Vagina (tissue), 2 donors: ENCODE results near the gene GABRG1.

Experiments used
- POLR2AphosphoS5 ChIP-seq, 2 donors: sonication (generic); formaldehyde crosslinking; IDR thresholded peaks; one replicate each; pipeline ENCODE4 v1.9.0; 2017; ENCODE audit warnings: antibody characterized with exemption in 2 of 2, mild to moderate bottlenecking in 2 of 2, low read depth in 1 of 2; ENCODE audit not compliant: insufficient read depth in 1 of 2
- TF ChIP-seq, protein P1 (sequence below), 3 experiments: fragments of 450-650 bp in 2 of 3; fragments of 200-600 bp in 1 of 3; sonication (generic) in 1 of 3; IDR thresholded peaks; one replicate each; pipeline ENCODE4 v1.5.1; 2017 to 2019; ENCODE audit warnings: antibody characterized with exemption in 3 of 3, mild to moderate bottlenecking in 2 of 3, moderate library complexity in 2 of 3

DNA sequence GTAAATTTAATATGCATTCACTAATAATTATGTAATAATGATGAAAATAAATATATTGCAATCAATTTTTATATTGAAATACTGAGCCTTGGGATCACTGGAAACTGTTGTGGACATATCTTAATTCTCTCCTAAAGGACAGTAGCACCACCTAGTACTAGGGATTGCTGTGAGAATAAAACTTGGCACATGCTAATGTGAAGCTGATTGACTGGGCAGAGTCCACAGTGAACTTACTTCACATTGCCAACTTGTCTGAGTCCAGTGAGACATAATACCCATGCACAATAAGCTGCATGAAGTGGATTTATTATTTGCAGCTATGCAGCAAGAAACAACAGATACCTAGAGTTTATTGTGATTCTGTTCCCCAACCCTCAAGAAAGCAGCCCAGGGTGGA lies 131.1 kb downstream of the GABRG1 start:
- no peak for TF ChIP-seq POLR2AphosphoS5 (IDR thresholded peaks at IDR 0.05; ENCODE audit: insufficient read depth in 1 of 2, low read depth in 1 of 2)
- TF ChIP-seq, protein P1, sequence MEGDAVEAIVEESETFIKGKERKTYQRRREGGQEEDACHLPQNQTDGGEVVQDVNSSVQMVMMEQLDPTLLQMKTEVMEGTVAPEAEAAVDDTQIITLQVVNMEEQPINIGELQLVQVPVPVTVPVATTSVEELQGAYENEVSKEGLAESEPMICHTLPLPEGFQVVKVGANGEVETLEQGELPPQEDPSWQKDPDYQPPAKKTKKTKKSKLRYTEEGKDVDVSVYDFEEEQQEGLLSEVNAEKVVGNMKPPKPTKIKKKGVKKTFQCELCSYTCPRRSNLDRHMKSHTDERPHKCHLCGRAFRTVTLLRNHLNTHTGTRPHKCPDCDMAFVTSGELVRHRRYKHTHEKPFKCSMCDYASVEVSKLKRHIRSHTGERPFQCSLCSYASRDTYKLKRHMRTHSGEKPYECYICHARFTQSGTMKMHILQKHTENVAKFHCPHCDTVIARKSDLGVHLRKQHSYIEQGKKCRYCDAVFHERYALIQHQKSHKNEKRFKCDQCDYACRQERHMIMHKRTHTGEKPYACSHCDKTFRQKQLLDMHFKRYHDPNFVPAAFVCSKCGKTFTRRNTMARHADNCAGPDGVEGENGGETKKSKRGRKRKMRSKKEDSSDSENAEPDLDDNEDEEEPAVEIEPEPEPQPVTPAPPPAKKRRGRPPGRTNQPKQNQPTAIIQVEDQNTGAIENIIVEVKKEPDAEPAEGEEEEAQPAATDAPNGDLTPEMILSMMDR (IDR thresholded peaks at IDR 0.05) = no peak
